ENCODE data around the gene HIVEP1.

HIVEP1 gene

GRCh38 chr6:12047304-12047703 is 35.2 kb downstream of the HIVEP1 start (continued):
- TF ChIP-seq ZNF341 (tag by site-specific recombination; IDR thresholded peaks at IDR 0.05; ENCODE audit: low read depth) (no peak), ZNF274 (IDR thresholded peaks at IDR 0.05; ENCODE audit: low read length) (no peak), ZNF274 (tag by site-specific recombination; IDR thresholded peaks at IDR 0.05; ENCODE audit: borderline replicate concordance) (no peak)

DNA sequence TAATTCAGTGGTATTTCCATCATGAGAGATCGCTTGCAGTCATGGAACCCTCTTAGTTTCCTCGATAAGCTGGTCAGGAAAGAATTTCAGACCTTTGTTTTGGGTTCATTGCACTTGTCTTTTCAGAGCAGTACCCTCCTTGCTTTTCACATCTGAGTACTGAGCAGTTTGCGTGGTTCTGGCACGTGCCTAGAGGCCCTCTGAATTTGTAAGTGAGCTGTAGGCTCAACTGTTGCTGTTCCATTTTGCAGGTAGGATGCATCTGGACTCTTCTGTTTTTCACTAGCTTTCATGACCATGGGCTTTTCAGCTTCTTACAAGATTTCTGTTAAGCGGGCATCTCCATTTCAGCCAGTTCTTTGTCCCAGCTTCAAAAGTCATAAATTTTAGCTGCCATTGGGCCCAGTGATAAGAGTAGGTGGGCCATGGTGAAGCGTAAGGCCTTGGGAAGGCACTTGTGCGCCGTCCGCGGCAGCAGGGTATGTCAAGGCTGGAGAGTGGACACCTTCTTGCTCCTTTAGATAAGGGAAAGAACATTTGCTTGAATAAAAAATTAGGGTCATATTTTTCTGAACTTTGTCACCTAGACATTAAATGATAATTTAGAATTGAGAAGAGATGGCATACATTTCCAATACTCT is 35.8 kb downstream of the HIVEP1 start:
- H3K9me3 ChIP-seq (ENCODE audit: control insufficient read depth, insufficient read depth, low read depth, low read length): no peaks in the 10 kb centered on the region
- TF ChIP-seq ZNF292 (tag by site-specific recombination; IDR thresholded peaks at IDR 0.05; ENCODE audit: borderline replicate concordance, low read depth) (no peak), ZNF571 (tag by site-specific recombination; IDR thresholded peaks at IDR 0.05) (no peak), ZNF624 (tag by site-specific recombination; IDR thresholded peaks at IDR 0.05) (no peak), ZBTB6 (tag by site-specific recombination; IDR thresholded peaks at IDR 0.05) (no peak), ZNF2 (tag by site-specific recombination; IDR thresholded peaks at IDR 0.05) (no peak), ZNF692 (tag by site-specific recombination; IDR thresholded peaks at IDR 0.05) (no peak), ZNF23 (tag by site-specific recombination; IDR thresholded peaks at IDR 0.05; ENCODE audit: borderline replicate concordance) (no peak), KLF16 (tag by site-specific recombination; IDR thresholded peaks at IDR 0.05) (no peak), ZNF555 (tag by site-specific recombination; conservative IDR thresholded peaks at IDR 0.05) (no peak), ZBTB21 (tag by site-specific recombination; IDR thresholded peaks at IDR 0.05) (no peak), ZSCAN30 (tag by site-specific recombination; IDR thresholded peaks at IDR 0.05) (no peak), ZNF416 (tag by site-specific recombination; IDR thresholded peaks at IDR 0.05) (no peak), SCRT2 (tag by site-specific recombination; IDR thresholded peaks at IDR 0.05) (no peak), GLIS2 (tag by site-specific recombination; IDR thresholded peaks at IDR 0.05) (no peak), ZSCAN16 (tag by site-specific recombination; IDR thresholded peaks at IDR 0.05) (no peak)
- TF ChIP-seq, protein P1, sequence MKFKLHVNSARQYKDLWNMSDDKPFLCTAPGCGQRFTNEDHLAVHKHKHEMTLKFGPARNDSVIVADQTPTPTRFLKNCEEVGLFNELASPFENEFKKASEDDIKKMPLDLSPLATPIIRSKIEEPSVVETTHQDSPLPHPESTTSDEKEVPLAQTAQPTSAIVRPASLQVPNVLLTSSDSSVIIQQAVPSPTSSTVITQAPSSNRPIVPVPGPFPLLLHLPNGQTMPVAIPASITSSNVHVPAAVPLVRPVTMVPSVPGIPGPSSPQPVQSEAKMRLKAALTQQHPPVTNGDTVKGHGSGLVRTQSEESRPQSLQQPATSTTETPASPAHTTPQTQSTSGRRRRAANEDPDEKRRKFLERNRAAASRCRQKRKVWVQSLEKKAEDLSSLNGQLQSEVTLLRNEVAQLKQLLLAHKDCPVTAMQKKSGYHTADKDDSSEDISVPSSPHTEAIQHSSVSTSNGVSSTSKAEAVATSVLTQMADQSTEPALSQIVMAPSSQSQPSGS (tag by site-specific recombination; IDR thresholded peaks at IDR 0.05; ENCODE audit: low read depth): no peak
- TF ChIP-seq, protein P2, sequence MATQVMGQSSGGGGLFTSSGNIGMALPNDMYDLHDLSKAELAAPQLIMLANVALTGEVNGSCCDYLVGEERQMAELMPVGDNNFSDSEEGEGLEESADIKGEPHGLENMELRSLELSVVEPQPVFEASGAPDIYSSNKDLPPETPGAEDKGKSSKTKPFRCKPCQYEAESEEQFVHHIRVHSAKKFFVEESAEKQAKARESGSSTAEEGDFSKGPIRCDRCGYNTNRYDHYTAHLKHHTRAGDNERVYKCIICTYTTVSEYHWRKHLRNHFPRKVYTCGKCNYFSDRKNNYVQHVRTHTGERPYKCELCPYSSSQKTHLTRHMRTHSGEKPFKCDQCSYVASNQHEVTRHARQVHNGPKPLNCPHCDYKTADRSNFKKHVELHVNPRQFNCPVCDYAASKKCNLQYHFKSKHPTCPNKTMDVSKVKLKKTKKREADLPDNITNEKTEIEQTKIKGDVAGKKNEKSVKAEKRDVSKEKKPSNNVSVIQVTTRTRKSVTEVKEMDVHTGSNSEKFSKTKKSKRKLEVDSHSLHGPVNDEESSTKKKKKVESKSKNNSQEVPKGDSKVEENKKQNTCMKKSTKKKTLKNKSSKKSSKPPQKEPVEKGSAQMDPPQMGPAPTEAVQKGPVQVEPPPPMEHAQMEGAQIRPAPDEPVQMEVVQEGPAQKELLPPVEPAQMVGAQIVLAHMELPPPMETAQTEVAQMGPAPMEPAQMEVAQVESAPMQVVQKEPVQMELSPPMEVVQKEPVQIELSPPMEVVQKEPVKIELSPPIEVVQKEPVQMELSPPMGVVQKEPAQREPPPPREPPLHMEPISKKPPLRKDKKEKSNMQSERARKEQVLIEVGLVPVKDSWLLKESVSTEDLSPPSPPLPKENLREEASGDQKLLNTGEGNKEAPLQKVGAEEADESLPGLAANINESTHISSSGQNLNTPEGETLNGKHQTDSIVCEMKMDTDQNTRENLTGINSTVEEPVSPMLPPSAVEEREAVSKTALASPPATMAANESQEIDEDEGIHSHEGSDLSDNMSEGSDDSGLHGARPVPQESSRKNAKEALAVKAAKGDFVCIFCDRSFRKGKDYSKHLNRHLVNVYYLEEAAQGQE (tag by site-specific recombination; IDR thresholded peaks at IDR 0.05): no peak
- TF ChIP-seq, protein P3, sequence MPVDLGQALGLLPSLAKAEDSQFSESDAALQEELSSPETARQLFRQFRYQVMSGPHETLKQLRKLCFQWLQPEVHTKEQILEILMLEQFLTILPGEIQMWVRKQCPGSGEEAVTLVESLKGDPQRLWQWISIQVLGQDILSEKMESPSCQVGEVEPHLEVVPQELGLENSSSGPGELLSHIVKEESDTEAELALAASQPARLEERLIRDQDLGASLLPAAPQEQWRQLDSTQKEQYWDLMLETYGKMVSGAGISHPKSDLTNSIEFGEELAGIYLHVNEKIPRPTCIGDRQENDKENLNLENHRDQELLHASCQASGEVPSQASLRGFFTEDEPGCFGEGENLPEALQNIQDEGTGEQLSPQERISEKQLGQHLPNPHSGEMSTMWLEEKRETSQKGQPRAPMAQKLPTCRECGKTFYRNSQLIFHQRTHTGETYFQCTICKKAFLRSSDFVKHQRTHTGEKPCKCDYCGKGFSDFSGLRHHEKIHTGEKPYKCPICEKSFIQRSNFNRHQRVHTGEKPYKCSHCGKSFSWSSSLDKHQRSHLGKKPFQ (tag by site-specific recombination; IDR thresholded peaks at IDR 0.05): no peak
- no peaks in the 10 kb centered on the region for H3K4me1 ChIP-seq (ENCODE audit: control insufficient read depth, insufficient read depth, low read length)
- CTCF ChIA-PET: interaction anchor here (0.5 to 1.1 kb wide), 2 partner anchors 34 to 405 kb away, joined by 4 read pairs; no protein-coding TSS in a partner anchor
- POLR2A ChIA-PET: no interaction called here
- no peak overlapping the region for H3K4me3 ChIP-seq (ENCODE audit: low read depth, low read length)
- no peaks in the 10 kb centered on the region for H3K36me3 ChIP-seq (ENCODE audit: control insufficient read depth in 2 of 2, insufficient read depth in 1 of 2, low read length in 2 of 2)
- H3K27ac ChIP-seq (ENCODE audit: extremely low read depth, low read depth, low read length): no peak overlapping the region

Data from HEK293 (cell line).